Liver (tissue), 9 donors: ENCODE data around the gene RNASEH2C. TPM values are rescaled to one million over a fixed set of nuclear protein-coding genes. Genes with fewer than 3 reads are reported as not detected.

Source experiments
- DNase-seq: peaks from one replicate; pipeline ENCODE4 v3.0.0-alpha.2; 2017; ENCODE audit warnings: low spot score
- H3K27ac ChIP-seq, 2 donors: one replicate each; pipeline ENCODE4 v1.7.0; 2013; ENCODE audit warnings: inconsistent platforms in 2 of 2, low read length in 2 of 2, control low read depth in 1 of 2, low read depth in 1 of 2, mild to moderate bottlenecking in 1 of 2
- H3K27me3 ChIP-seq, 4 donors: one replicate each; pipeline versions ENCODE4 v1.6.1 to v1.7.0; 2013; ENCODE audit warnings: low read length in 3 of 4, inconsistent platforms in 1 of 4, mild to moderate bottlenecking in 1 of 4, moderate library complexity in 1 of 4; ENCODE audit not compliant: control insufficient read depth in 4 of 4, insufficient read depth in 4 of 4
- H3K36me3 ChIP-seq, 4 donors: one replicate each; pipeline versions ENCODE4 v1.6.1 to v1.7.0; 2013; ENCODE audit warnings: low read length in 3 of 4, mild to moderate bottlenecking in 3 of 4, low read depth in 1 of 4, moderate library complexity in 1 of 4; ENCODE audit not compliant: control insufficient read depth in 4 of 4, insufficient read depth in 3 of 4
- H3K4me1 ChIP-seq, 4 donors: one replicate each; pipeline versions ENCODE4 v1.6.1 to v1.7.0; 2013; ENCODE audit warnings: low read length in 3 of 4, mild to moderate bottlenecking in 3 of 4, moderate library complexity in 1 of 4; ENCODE audit not compliant: control insufficient read depth in 4 of 4, insufficient read depth in 4 of 4
- H3K4me3 ChIP-seq, 3 donors: one replicate each; pipeline versions ENCODE4 v1.6.1 to v1.7.0; 2013; ENCODE audit warnings: low read length in 3 of 3, control low read depth in 1 of 3, low read depth in 1 of 3, mild to moderate bottlenecking in 1 of 3
- H3K9ac ChIP-seq, 2 donors: one replicate each; pipeline ENCODE4 v1.7.0; 2013; ENCODE audit warnings: low read length in 2 of 2, mild to moderate bottlenecking in 2 of 2, moderate library complexity in 2 of 2, control low read depth in 1 of 2, low read depth in 1 of 2
- H3K9me3 ChIP-seq, 4 donors: one replicate each; pipeline versions ENCODE4 v1.6.1 to v1.7.0; 2013; ENCODE audit warnings: low read length in 3 of 4; ENCODE audit not compliant: control insufficient read depth in 4 of 4
- ATF3 ChIP-seq: IDR thresholded peaks from 2 replicates; pipeline ENCODE4 v1.6.1; 2016; ENCODE audit warnings: antibody characterized with exemption
- EGR1 ChIP-seq, 2 donors: IDR thresholded peaks; 2 replicates each; pipeline ENCODE4 v1.6.1; 2016 to 2018; ENCODE audit warnings: antibody characterized with exemption in 2 of 2, low read depth in 2 of 2
- FOXA1 ChIP-seq: IDR thresholded peaks from 2 replicates; pipeline ENCODE4 v1.6.1; 2016; ENCODE audit warnings: antibody characterized with exemption
- FOXA2 ChIP-seq: IDR thresholded peaks from 2 replicates; pipeline ENCODE4 v1.6.1; 2016; ENCODE audit warnings: antibody characterized with exemption
- GABPA ChIP-seq, 2 donors: IDR thresholded peaks in 1 of 2; conservative IDR thresholded peaks in 1 of 2; 2 replicates each; pipeline ENCODE4 v1.6.1; 2016; ENCODE audit warnings: antibody characterized with exemption in 2 of 2, mild to moderate bottlenecking in 1 of 2, moderate library complexity in 1 of 2
- HNF4A ChIP-seq, 2 donors: conservative IDR thresholded peaks; 2 replicates each; pipeline ENCODE4 v1.6.1; 2016; ENCODE audit warnings: antibody characterized with exemption in 2 of 2, mild to moderate bottlenecking in 2 of 2
- HNF4G ChIP-seq: IDR thresholded peaks from 2 replicates; pipeline ENCODE4 v1.6.1; 2016; ENCODE audit warnings: antibody characterized with exemption
- MAX ChIP-seq: IDR thresholded peaks from 2 replicates; pipeline ENCODE4 v1.6.1; 2016; ENCODE audit warnings: antibody characterized with exemption
- NR2F2 ChIP-seq: IDR thresholded peaks from 2 replicates; pipeline ENCODE4 v1.6.1; 2016; ENCODE audit warnings: antibody characterized with exemption
- RAD21 ChIP-seq, 2 donors: IDR thresholded peaks; 2 replicates each; pipeline ENCODE4 v1.6.1; 2016; ENCODE audit warnings: antibody characterized with exemption in 2 of 2, mild to moderate bottlenecking in 2 of 2
- REST ChIP-seq: IDR thresholded peaks from 2 replicates; pipeline ENCODE4 v1.6.1; 2016; ENCODE audit warnings: antibody characterized with exemption, mild to moderate bottlenecking
- RXRA ChIP-seq, 2 donors: IDR thresholded peaks; 2 replicates each; pipeline ENCODE4 v1.6.1; 2017 to 2018; ENCODE audit warnings: antibody characterized with exemption in 2 of 2, mild to moderate bottlenecking in 1 of 2
- SP1 ChIP-seq: IDR thresholded peaks from 2 replicates; pipeline ENCODE4 v1.6.1; 2018; ENCODE audit warnings: antibody characterized with exemption, mild to moderate bottlenecking
- TAF1 ChIP-seq: conservative IDR thresholded peaks from 2 replicates; pipeline ENCODE4 v1.6.1; 2016; ENCODE audit warnings: antibody characterized with exemption, mild to moderate bottlenecking
- YY1 ChIP-seq: IDR thresholded peaks from 2 replicates; pipeline ENCODE4 v1.6.1; 2016; ENCODE audit warnings: antibody characterized with exemption, mild to moderate bottlenecking
- ZBTB33 ChIP-seq: IDR thresholded peaks from 2 replicates; pipeline ENCODE4 v1.6.1; 2016; ENCODE audit warnings: antibody characterized with exemption
- WGBS: extraction: QIAGEN DNeasy Blood & Tissue Kit; methylation state at CpG from one replicate; pipeline ENCODE4 v1.1.7; 2013; 5-methylcytosine and 5-hydroxymethylcytosine counted together
- polyA plus RNA-seq, 2 donors: library from polyadenylated mRNA; stranded (reverse) in 1 of 2; unstranded in 1 of 2; fragments of 200-250 nt in 1 of 2; fragments of >200 nt in 1 of 2; fragmentation: Nextera tagmentation in 1 of 2; extraction: Ambion mirVana in 1 of 2; gene quantifications; one replicate each; pipeline versions ENCODE4 v1.2.1 to v1.2.3, GENCODE V29; 2013 to 2015
- total RNA-seq, 2 donors: library from RNA; depleted of rRNA; stranded (reverse); fragments of >200 nt; gene quantifications; one replicate each; pipeline ENCODE4 v1.2.3, GENCODE V29; 2014
- donor health status: healthy.
- donor health status: healthy.
- donor health status: healthy.
- donor health status: healthy.
- donor health status: healthy.

Gene RNASEH2C
- total and polyA plus RNA-seq, 4 donors: 20.5 to 72.1 (median 39.0) TPM

GRCh38 chr11:65712633-65713076 is 7.9 kb downstream of the RNASEH2C start:
- Histone ChIP-seq H3K9ac (no peak overlapping the region), H3K27me3 (no peaks in the 10 kb centered on the region), H3K9me3 (no peaks in the 10 kb centered on the region), H3K36me3 (peaks cover 10 to 39% (median 30%) of the 10 kb centered on the region in 4 donors), H3K4me3 (peak overlapping the region; percentile 58 to 85 (median 78)), H3K4me1 (peaks cover 1 to 13% (median 6%) of the 10 kb centered on the region in 4 donors), H3K27ac (peak overlapping the region; percentile 97 to 99)
- no peak for DNase-seq
- WGBS: 45% methylated on average over 11 of the region's 11 CpGs
- no peak for TF ChIP-seq REST
- TF ChIP-seq ZBTB33: no peak
- TF ChIP-seq EGR1 (IDR thresholded peaks at IDR 0.05; ENCODE audit: low read depth in 2 of 2): no peak
- TF ChIP-seq HNF4A (conservative IDR thresholded peaks at IDR 0.05): peak in 1 of 2 donors; percentile 3
- no peak for TF ChIP-seq MAX

GRCh38 chr11:65711785-65712632 is 8.6 kb downstream of the RNASEH2C start, which contains the start of gene KAT5:
Gene KAT5 (plus strand): TSS chr11:65712252. CDS start chr11:65712268, 16 bp downstream.
- Histone ChIP-seq H3K27ac (peak within 1 kb of the TSS; percentile 97 to 99), H3K4me1 (peaks cover 0 to 13% (median 6%) of the 10 kb centered on the region in 4 donors), H3K27me3 (no peaks in the 10 kb centered on the region), H3K9me3 (no peaks in the 10 kb centered on the region), H3K9ac (peak within 1 kb of the TSS; percentile 55 to 90), H3K36me3 (peaks cover 5 to 33% (median 24%) of the 10 kb centered on the region in 4 donors), H3K4me3 (peak within 1 kb of the TSS; percentile 58 to 85 (median 78))
- WGBS: under 1% methylated on average over 65 of the region's 65 CpGs
- peak; percentile 99 for DNase-seq
- TF ChIP-seq REST: peak; percentile 24
- TF ChIP-seq HNF4A (conservative IDR thresholded peaks at IDR 0.05): peak; percentile 14 to 16
- no peak for TF ChIP-seq ATF3
- TF ChIP-seq RXRA (IDR thresholded peaks at IDR 0.05): peak in 1 of 2 donors; percentile 19
- peak; percentile 98 for TF ChIP-seq YY1
- peak; percentile 39 for TF ChIP-seq ZBTB33
- TF ChIP-seq GABPA (IDR thresholded peaks at IDR 0.05 in 1 of 2, conservative IDR thresholded peaks at IDR 0.05 in 1 of 2): peak; percentile 99 to 100
- TF ChIP-seq TAF1: no peak
- TF ChIP-seq NR2F2: peak; percentile 11
- TF ChIP-seq FOXA1: no peak
- TF ChIP-seq FOXA2: no peak
- no peak for TF ChIP-seq HNF4G
- TF ChIP-seq RAD21 (IDR thresholded peaks at IDR 0.05): peak; percentile 91 to 95
- peak; percentile 93 for TF ChIP-seq MAX
- peak; percentile 54 for TF ChIP-seq SP1
- TF ChIP-seq EGR1 (IDR thresholded peaks at IDR 0.05; ENCODE audit: low read depth in 2 of 2): no peak
